DMS 273 (cell line): ENCODE measurements around the gene PRKCA.
A peak's percentile ranks its signal among the peaks of the same experiment; 100 is the strongest.

Source experiments
- DNase-seq: peaks from one replicate; lab custom pipeline; 2025; ENCODE audit not compliant: unreplicated experiment; lab: John Stamatoyannopoulos, UW

PRKCA gene

DNA sequence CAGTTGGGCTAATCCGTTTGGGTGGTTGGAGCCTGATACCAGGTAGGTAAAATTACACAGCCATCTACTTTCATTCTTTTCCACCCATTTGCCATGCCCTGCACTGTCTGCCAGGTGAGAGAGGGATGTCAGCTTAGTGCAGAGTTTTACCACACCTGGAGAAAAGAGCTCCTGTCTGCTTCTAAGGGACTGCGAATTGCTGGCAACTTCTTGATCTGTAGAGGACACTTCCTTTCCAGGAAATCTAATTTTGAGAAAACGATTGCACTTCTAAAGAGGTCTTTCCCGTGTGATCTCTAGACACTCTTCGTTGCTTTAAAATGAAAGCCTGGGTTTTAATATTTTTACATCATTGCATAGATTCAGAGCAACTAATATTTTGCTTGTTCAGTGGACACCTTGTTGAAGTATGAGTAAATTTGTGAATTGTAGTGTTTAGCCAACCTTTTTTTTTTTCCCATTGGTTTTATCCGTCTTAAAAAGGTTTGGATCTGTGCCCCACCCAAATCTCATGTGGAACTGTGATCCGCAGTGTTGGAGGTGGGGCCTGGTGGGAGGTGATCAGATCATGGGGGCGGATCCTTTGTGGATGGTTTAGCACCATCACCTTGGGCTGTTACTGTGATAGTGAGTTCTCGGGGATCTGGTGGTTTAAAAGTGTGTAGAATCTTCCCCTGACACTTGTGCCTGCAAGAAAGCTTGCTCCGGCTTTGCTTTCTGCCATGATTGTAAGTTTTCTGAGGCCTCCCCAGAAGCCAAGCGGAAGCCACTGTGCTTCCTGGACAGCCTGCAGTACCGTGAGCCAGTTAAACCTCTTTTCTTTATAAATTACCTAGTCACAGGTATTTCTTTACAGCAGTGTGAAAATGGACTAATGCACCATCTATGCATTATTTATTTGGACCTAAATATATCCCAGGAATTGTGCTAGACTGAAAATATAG, 104.6 kb downstream of the PRKCA start:
- no peak for DNase-seq

DNA sequence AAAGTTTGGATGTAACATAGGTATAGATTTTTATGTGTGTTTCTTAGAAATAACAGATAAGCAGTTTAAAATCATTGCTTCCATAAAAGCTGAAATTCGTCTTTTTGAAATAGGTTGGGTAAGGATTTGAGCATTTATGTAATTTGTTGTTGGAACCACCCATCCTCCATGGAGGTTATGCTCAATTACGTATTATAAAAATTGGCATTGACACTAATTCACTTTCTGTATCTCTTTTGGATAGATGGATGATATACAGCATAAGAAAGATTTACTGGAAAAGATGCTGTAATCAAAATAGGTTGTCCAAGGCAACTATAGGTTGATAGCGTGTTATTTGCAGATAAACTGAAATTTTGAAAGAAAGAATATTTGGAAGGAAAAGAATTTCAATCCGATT, 105.5 kb downstream of the PRKCA start:
- no peak for DNase-seq

DNA sequence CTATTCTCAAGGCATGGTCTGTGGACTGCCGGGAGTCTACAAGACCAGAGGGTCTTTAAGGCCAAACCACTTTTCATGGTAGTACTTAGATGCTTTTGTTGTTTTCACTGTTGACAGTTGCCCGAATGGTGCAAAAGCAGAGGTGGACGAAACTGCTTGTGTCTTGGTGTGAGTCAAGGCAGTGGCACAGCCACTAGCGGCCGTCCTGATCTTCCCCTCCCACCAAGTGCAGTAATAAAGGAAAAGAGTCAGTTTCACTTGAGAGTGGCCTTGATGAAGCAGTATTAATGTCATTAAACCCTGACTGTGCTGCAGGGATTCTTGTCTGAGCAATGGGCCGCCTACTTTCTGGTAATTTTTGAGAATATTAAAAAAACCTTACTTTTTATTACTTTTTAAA, 109.1 kb downstream of the PRKCA start:
- no peak for DNase-seq

DNA sequence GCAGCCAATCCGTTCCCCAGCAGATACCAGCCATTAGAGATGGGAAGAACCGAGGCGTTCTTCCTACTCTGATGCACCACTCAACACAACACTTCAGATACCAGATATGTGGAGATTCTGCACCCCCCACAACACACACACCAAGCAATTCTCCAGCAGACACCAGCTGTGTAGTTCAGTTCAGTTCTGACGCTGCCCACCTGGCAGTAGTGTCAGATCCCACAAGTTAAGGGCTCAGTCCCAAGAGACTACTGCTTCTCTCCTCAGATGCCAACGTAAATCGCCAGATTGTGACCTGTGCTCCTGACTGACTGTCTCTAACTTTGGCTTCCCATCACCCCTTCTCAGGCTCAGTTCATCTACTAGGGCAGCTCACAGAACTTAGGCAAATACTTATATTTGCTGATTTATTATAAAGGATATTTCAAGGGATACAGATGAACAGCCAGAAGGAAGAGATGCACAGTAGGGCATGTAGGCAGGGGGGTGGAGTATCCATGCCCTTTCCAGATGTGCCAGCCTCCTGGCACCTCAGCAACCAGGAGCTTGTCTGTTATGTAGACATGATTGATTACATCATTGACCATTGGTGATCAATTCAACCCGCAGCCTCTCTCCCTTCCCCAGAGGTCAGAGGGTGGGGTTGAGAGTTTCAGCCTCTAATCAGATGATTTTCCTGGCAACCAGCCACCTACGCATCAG, 110.6 kb downstream of the PRKCA start:
- peak; percentile 69 for DNase-seq

DNA sequence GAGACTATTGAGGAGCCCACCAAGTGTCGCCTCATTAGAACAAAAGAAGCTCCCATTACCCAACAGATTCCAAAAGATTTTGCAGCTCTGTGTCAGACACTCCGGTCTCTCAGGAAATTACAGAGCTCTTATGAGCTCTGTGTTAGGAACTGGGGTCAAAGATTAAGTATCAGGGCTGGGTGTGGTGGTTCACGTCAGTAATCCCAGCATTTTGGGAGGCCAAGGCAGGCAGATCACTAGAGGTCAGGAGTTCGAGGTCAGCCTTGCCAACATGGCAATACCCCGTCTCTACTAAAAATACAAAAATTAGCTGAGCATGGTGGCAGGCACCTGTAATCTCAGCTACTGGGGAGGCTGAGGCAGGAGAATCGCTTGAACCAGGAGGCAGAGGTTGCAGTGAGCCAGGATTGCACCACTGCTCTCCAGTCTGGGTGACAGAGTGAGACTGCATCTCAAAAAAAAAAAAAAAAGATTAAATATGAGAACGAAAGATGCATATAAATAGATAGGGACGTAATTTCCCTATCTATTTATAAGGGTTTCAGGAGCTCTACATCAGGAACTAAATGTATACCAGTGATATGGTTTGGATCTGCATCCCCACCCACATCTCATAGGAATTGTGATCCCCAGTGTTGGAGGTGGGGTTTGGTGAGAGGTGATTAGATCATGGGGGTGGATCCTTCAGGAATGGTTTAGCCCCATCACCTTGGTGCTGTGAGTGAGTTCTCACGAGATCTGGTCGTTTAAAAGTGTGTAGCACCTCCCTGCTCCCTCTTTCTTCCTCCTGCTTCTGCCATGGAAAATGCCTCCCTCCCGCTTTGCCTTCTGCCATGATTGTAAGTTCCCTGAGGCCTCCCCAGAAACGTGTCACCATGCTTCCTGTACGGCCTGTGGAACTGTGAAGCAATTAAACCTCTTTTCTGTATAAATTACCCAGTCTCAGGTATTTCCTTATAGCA, 111.4 kb downstream of the PRKCA start:
- DNase-seq: no peak

DNA sequence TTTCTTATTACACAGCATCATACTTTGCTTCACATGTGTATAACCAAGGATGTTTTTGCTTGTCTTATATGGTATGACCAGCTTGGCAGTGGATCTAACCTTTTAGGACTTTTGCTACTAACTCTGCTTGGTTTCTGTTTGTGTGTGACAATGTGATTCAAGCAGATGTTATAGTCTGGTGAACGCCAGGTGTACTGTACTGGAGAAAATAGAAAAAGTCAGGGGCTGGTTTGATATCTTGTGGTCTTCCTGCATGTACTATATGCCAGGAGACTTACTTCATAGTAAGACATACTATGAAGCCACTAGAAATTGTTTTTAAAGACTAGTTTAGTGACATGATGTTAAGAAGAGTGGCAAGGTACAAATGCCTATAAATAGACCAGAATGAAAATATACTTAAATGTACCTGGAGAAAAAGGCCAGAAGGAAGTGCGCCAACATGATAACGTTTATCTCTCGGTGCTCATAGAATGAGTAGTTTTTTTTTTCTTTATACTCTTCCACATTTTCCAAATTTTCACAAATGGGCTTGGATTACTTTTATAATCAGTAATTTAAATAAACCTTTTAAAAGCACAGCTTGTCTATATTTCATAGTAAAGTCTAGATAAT, 112.3 kb downstream of the PRKCA start:
- no peak for DNase-seq

DNA sequence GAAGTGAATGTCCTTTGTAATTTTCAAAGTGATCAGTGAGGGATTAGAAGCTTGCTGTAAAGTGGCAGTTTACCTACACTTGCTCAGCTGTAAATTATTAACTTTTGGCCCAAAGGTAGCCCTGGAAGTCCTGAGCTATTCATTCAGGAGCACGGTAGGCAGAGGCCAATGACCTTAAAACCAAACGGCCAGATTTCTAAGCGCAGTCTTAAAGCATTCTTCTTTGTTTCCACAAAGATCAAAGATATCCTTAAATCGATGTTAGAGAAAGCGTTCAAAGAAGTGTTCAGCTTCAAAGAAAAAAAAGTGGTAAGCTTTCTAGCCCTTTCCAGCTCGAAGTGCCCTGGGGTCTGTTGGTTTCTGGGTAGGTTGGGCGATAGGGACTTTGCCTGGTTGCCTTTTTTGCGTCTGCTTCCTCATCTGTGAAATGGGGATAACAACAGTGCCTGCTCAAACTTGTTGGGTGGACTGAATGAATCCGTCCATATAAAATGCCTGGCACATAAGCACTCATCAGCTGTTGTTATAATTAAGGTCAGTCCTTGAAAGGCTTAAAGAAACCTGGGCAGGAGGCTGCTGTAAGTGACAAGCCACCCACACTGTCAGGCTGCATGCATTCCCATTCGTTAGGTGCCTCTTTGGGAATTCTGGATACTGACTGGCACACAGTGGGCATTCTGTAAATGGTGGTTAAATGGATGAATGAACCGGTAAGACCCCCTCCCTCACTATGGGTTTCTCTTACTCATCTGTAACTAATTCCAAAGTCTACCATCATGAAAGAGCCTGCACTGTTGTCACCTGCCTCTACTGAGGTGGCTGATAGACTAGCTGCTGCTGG, 113.2 kb downstream of the PRKCA start:
- DNase-seq: no peak

DNA sequence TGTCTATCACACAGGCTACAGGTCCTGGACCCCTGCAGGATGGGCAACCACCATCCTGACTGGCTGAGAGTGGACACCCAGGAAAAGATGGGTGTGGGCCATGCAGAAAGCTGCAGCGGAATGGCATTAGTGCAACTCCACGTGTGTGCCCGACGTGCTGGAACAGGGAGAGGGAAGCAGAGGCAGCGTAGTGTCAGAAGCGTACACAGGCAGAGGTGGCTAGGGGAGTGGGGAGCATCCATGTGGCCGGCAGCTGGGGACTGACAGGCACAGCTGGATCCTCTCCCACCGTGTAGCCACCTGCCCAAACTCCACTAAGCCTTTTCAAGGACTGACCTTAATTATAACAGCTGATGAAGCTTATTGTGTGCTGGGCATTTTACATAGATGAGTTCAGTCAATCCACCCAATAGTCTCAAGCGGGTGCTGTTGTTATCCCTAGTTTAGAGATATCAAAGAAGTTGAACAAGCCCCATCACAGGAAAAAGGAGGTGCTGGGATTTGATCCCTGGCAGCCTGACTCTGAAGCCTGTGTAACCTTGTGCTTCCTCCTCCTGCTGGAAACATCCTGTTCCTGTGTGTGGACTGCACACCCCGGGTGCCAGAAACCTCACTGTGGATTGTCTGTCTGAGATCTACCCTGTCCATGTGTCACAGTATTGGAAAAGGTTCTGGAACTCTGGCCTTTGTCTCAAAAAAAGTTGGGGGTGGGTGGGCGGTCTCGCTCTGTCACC, 114.0 kb downstream of the PRKCA start:
- peak; percentile 25 for DNase-seq

DNA sequence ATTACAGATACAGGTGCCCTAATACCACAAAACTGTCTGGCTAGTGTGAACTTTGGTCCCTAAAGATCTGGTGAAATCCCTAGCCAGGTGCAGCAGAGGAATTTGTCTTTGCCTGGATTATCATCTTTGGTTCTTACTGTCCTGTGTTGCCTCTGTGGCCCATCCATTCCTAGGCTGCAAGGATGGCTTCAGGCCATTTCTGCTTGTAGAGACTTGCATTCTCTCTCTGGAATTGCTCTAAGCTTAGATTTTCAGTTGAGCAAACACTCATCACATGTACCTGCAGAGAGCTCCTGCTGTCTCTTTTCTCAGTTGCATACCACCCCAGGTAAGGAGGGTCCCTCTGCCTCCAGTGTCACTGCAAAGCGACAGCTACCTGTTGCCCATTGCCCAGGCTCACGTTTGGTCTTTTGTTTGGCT, 114.9 kb downstream of the PRKCA start:
- DNase-seq: no peak

DNA sequence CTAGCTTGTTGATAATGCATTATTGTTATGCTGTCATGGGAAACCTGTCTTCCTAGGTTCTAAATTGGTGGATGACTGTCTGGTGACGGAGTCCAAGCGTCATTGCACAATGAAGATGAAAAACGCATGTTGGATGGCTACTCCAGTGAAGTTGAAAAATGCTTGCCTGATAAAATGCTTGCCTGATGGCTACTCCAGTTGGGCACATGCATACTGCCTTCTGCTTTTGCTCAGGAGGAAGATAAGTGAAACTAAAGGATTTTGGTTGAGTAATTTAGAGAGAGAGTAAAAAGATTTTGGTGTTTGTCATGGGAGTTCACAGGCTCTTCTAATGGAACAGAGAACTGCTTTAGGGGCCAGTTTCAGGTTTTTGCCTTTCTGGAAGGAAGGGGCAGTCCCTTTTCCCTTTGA, 118.6 kb downstream of the PRKCA start:
- DNase-seq: no peak

DNA sequence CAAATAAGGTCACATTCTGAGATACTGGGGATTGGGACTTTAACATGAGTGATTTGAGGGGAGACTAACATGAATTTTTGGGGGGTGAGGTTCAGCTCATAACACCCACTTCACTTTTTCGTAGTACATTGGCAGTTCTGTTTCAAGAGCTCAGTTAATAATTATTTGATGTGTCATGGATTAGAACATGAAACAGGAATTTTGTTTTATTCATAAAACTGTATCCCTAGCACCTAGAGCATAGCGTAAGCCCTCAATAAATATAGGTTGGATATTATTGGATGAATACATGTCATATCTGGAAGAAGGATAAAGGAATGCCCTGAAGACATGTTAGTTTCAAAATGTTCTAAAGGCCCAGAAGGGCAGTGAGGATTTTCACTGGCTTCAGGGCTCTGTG, 119.8 kb downstream of the PRKCA start:
- no peak for DNase-seq

DNA sequence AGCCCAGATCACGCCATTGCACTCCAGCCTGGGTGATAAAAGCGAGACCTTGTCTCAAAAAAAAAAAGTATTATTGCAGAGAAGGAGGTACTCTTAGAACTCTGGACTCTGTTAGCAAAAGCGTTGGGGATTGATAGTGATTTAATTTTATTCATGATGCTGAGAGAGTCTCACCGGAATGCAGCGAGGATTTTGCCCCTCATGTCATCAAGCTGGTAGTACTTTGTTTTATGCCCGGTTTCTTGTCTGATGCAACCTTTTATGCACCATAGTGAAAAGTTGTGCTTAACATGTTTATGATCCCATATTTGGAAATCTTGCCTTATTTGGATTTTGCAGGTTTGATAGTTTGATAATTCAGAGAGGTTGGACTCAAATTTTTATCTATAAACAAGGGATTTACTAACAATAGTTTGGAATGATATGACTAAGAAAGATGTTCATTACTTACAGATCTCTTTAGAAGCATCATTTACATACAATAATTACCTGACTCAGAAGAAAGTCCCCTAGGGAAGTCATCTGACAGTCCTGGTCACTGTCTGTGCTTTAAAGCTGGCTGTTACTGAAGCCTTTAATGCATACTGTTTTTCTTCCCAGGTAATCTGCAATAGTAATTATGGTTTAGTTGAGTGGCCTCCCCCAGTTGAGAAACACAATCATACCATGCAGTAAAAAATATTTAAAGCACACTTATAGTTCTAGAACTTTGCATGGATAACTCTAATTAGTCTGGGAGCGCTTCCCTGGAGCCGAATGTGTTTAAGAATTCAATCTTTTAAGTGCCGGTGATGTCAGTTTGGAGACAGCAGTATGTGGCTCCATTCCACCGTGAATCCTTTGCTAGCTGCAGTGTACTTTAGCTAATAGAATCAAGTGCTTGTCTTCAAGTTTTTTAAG, 120.9 kb downstream of the PRKCA start:
- DNase-seq: no peak

DNA sequence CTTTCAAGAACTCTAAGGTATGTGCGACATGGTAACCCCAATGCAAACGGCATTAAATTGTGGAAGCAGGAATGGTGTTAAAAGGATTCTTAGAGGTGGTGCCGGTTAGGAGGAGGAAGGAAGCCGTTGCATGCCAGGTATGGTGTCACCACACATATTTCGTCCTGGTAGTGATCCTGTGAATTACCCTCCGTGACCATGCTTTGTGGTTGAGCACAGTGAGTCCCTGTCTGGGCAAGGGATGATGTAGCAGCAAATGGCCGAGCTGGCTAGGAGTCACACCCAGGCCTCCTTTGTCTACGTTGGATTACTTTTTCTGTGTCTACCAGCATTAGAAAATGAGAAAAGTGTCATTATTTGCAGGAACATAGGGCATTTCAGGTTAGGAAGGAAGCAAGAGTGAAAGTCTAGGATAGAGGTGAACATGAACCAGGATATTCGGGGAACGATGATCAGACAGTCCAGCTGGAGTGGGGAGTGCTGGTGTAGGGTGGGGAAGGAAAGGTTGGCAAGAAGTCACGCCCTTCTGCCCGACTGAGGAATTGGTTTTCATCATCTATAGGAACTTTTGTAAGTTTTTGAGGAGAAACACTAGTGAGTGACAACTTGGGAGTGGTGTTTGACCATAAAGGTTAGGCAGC, 123.5 kb downstream of the PRKCA start:
- no peak for DNase-seq

DNA sequence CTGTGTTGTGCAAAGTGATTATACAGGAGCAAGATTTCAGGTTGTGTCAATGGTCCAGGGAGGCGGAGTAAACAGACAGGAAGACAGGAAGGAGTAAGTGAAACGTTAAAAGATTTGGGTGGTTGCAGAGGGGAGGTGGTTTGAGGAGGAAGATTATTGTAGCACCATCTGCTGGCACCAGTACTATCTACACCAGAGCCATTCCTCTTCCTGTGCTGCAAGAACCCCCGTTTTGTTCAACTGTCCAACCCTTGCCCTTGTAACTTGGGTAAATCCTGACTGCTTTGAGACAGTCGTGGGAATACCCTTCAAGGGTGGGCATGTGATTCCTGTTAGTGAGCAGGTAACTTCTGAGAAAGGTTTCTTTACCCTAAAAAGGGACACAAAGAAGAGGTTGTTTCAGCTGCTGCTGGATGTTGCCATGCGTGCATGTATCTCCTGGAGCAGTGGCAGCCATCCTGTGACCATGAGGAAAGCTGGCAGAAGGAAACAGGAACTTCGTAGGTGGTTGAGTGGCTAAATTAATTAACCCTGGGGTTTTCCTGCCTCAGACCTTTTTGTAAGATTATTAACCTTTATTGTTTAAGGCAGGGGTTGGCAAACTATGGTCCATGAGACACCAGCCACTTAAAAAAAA, 124.1 kb downstream of the PRKCA start:
- peak; percentile 52 for DNase-seq

DNA sequence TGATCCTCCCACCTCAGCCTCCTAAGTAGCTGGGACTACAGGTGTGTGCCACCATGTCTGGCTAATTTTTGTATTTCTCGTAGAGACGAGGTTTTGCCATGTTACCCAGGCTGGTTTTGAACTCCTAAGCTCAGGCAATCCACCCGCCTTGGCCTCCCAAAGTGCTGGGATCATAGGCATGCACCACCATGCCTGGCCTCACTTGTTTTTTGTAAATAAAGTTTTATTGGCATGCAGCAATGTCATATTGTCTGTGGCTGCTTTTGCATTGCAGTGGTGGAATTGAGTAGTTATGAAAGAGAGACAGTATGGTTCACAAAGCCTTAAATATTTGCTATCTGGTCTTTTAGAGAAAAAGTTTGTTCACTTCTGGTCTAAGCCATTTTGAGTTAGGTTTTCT, 124.7 kb downstream of the PRKCA start:
- no peak for DNase-seq

DNA sequence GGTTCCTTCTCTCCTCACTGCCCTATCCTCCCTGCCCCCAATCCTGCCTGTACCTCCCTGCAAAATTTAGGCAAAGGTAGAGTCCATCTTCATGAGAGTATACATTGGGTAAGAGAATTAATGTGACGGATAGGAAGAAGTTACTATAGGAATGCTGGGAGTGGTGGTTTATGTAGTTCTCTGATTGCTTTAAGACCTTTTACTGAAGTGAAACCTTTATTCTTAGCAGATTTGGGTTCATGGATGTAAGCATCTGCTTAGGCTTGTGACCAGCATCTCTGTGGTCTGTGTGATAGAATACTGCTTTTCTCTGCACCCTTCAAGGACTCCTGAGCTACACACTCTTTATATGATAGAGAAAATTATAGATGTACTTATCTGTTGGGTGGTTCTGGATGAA, 127.3 kb downstream of the PRKCA start:
- no peak for DNase-seq
